GM18508 (cell line): ENCODE measurements around the gene FASTK.
"Not testable (repeated sequence)": the region's sequence is repeated elsewhere in the genome, so short reads cannot be mapped to it uniquely, and the experiment has no call there.

Experiments
- ATAC-seq: cut with Tn5 transposase; IDR thresholded peaks from one replicate; pipeline ENCODE4 v1.9.1; 2021; ENCODE audit warnings: moderate number of reproducible peaks; ENCODE audit not compliant: insufficient read depth, unreplicated experiment

Gene FASTK

GRCh38 chr7:151053751-151054150 lies 26.9 kb downstream of the FASTK start:
- no peak for ATAC-seq

GRCh38 chr7:151053096-151053495 lies 27.5 kb downstream of the FASTK start:
- ATAC-seq, result no peak

- no peak for ATAC-seq
These were observed 29.5 kb downstream of the FASTK start for GRCh38 chr7:151051108-151051507.

- no peak for ATAC-seq
These were observed 31.6 kb downstream of the FASTK start for GRCh38 chr7:151048911-151049463.

GRCh38 chr7:151047976-151048815 lies 32.4 kb downstream of the FASTK start, which contains the start of gene ASIC3:
Gene ASIC3 (plus strand): TSS chr7:151048531. CDS start chr7:151048886, 355 bp downstream.
- ATAC-seq, result no peak

GRCh38 chr7:151046603-151047573 lies 33.7 kb downstream of the FASTK start:
- ATAC-seq, result no peak

GRCh38 chr7:151045967-151046366 lies 34.6 kb downstream of the FASTK start:
- ATAC-seq, result no peak

- ATAC-seq, result no peak
These were observed 35.3 kb downstream of the FASTK start for GRCh38 chr7:151045262-151045661.

GRCh38 chr7:151043959-151044358 lies 36.6 kb downstream of the FASTK start:
- no peak for ATAC-seq

- not testable (repeated sequence) for ATAC-seq
These were observed 37.2 kb downstream of the FASTK start for GRCh38 chr7:151043449-151043848.

- ATAC-seq, result no peak
These were observed 39.8 kb downstream of the FASTK start for GRCh38 chr7:151040616-151041375.

- no peak for ATAC-seq
These were observed 40.6 kb downstream of the FASTK start for GRCh38 chr7:151039850-151040548.

- no peak for ATAC-seq
These were observed 41.4 kb downstream of the FASTK start for GRCh38 chr7:151038951-151039849.

- ATAC-seq, result no peak
These were observed 44.7 kb downstream of the FASTK start for GRCh38 chr7:151035902-151036301.

GRCh38 chr7:151035026-151035717 lies 45.4 kb downstream of the FASTK start:
- ATAC-seq, result no peak

GRCh38 chr7:151034312-151035025 lies 46.1 kb downstream of the FASTK start:
- ATAC-seq, result no peak

GRCh38 chr7:151033864-151034249 lies 46.8 kb downstream of the FASTK start:
- ATAC-seq, result no peak
